NCI-H2029 treated with DMSO at 0.1 percent for 48 hours (cell line): ENCODE data around the gene UBE2F.
"Not testable (repeated sequence)": the region's sequence is repeated elsewhere in the genome, so short reads cannot be mapped to it uniquely, and the experiment has no call there.

Experiments used
- DNase-seq: peaks from one replicate; lab custom pipeline; 2025; lab: John Stamatoyannopoulos, UW

Gene UBE2F

DNA sequence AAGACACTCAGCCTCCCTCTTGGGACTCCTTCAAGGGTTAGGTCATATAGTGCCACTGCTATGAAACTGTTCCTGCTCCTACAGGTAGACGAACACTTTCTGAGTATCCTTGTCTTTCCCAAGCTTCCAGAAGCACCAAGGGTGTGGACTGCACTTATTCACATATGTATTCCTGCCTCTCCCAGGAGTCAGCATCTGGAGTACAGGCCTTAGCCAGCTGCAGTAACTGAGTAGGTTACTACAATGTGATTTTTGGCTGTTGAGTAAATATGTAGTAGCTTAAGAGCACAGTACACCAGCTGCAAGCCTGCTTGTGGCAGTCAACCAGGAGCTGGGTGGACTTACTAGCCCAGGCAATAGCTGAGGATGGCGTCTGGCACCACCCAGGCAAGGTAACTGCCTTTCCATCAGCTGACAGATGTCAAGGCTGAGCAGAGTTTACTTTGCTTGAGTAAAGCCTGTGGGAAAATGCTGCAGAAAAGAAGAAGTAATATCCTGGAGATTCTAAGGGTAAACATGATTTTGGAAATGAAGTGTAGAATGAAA is 80.0 kb downstream of the UBE2F start:
- DNase-seq: no peak

- no peak for DNase-seq
Measured at GRCh38 chr2:238053191-238053776, 86.5 kb downstream of the UBE2F start.

DNA sequence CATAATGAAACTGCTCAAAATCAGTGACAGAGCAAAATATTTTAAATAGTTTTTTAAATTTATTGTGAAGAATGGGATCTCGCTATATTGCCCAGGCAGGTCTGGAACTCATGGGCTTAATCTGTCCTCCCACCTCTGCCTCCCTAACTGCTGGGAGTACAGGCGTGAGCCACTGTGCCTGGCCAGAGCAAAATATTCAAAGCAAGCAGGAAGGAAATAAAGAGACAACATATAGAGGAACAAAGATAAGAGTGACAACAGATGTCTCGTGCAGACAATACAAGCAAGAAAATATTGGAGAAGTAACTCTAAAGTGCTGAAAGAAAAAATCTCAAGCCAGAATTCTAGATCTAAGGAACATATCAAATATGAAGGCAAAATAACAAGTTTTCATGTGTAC is 89.0 kb downstream of the UBE2F start:
- DNase-seq: no peak

- not testable (repeated sequence) for DNase-seq
Measured at GRCh38 chr2:238057696-238058575, 91.1 kb downstream of the UBE2F start.

DNA sequence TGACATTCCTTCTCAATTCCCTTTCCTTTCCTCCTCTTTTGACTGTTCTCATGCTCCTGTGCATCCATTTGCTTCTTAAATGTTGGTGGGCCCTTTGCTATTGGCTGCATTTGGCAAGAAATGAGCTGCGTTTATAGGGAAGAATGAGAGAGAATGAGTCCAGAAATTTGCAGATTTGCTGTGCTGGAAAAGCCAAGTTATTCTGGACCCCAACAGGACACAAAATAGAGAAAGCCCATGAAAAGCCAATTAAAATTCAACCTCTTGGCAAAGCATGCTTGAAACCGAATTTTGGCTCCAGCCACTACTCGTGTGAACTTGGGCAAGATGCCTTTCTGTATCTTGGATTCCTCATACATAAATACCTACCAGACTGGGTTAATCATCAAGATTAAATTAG is 92.7 kb downstream of the UBE2F start:
- DNase-seq: no peak

DNA sequence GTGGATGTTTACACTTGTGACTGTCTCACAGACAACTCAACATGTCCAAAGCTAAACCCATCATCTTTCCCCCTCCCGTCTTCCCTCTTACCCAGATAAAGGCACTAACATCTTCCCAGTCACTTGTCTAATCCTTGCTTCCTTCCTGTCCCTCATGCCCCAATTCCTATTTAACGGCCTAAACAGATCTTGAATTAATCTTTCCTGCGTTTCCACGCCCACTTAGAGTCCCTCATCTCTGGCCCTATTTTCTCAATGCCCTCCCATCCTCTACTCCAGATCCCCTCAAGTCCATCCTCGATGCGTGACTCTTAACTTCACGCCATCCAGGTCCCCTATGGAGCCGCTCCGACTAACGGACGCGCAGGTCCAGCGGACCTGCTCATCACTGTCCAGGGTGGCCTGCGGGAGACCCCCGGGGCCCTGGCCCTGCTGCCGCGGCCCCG is 93.3 kb downstream of the UBE2F start:
- no peak for DNase-seq

- peak; percentile 64 for DNase-seq
Measured at GRCh38 chr2:238060542-238061314, 93.9 kb downstream of the UBE2F start, which contains the start of gene SCLY. Gene SCLY, plus strand, starts transcription at chr2:238061001. Its CDS starts 54 bp downstream, at chr2:238061055.

GRCh38 chr2:238061315-238062202 is 94.7 kb downstream of the UBE2F start:
- no peak for DNase-seq

DNA sequence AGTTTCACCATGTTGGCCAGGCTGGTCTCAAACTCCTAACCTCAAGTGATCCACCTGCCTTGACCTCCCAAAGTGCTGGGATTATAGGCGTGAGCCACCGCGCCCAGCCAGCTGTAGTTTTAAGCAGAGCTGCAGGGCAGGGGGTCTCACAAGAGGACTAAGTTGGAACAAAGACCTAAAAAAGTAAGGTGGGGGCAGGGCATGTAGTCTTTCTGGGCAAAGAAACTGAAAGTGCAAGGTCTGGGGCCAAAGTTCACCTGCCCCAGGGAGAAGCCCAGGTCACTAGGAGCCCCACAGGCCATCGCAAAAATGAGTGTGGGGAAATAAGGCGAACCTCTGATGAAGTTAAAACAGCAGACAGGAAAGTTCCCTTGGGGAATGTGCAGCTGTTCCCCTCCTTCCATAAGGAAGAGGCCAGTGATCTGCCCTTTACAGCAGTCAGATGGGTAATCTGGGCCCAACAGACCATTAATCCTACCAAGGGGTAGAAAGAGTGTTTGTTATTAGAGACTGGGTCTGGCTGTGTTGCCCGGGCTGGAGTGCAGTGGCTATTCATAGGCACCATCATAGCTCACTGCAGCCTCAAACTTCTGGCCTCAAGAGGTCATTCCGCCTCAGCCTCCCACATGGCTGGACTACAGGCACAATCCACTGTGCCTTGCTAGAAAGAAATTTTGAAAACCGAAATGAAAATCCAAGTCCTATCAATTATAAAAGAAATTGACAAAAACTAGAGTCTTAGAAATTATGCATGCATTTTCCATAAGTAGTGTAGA is 96.8 kb downstream of the UBE2F start:
- DNase-seq: no peak

DNA sequence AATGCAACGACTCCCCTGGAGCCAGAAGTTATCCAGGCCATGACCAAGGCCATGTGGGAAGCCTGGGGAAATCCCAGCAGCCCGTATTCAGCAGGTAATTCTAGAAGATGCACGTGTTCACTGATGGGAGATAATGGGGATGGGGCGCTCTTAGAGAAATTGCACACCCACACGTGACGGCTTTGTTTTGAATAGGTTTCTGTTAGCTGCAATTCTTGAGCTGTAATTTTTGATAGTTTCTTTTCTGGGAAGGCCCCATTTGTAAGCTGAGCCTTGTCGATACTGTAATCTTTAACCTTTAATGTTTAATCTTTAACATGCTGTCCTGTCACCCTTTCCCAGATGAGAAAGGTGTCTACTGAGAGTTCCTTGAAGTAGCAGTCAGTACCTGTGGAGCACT is 97.6 kb downstream of the UBE2F start:
- no peak for DNase-seq

DNA sequence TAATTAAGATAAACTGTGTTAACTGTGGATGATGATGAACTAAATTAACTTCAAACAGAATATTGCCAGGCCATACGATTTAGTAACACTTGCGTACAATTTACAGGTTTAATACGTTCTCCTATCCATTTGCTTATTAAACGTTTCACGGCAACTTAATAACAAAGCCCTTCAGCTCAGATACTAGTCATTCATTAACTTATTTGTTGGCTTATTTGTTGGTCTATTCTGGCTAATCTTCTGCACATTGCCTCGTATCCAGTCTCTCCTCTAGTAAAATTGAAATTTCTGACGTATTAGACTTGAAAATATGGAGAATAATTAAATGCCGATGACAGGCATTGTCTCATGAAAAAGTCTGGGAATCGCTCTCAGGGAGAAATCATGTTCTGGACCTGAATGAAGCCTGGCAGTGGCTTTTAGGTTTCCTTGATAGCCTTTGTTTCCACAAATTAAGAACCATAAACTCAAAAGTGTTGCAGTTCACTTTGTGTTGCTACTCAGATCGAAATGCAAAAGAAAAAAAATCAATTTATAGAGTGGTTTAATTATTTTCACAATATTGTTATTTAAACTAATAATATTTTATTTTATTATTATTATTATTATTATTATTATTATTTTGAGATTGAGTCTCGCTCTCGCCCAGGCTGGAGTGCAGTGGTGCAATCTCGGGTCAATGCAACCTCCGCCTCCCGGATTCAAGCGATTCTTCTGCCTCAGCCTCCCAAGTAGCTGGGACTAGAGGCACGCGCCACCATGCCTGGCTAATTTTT is 98.4 kb downstream of the UBE2F start:
- no peak for DNase-seq

- no peak for DNase-seq
Measured at GRCh38 chr2:238066218-238066617, 99.4 kb downstream of the UBE2F start.

GRCh38 chr2:238066718-238067117 is 99.9 kb downstream of the UBE2F start:
- DNase-seq: not testable (repeated sequence)

DNA sequence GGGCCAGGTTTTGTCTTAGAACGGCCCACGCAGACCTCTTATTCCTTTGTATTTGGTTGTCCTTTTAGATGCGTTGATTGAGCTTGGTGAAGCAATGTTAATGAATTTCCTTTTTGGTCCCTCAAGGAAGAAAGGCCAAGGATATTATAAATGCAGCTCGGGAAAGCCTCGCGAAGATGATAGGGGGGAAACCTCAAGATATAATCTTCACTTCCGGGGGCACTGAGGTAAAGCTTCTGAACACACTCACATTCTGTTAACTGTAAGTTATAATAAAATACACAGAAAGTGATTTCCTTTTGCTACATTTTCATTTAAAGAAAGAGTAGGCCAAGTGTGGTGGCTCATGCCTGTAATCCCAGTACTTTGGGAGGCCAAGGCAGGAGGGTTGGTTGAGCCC is 101.1 kb downstream of the UBE2F start:
- DNase-seq: no peak

DNA sequence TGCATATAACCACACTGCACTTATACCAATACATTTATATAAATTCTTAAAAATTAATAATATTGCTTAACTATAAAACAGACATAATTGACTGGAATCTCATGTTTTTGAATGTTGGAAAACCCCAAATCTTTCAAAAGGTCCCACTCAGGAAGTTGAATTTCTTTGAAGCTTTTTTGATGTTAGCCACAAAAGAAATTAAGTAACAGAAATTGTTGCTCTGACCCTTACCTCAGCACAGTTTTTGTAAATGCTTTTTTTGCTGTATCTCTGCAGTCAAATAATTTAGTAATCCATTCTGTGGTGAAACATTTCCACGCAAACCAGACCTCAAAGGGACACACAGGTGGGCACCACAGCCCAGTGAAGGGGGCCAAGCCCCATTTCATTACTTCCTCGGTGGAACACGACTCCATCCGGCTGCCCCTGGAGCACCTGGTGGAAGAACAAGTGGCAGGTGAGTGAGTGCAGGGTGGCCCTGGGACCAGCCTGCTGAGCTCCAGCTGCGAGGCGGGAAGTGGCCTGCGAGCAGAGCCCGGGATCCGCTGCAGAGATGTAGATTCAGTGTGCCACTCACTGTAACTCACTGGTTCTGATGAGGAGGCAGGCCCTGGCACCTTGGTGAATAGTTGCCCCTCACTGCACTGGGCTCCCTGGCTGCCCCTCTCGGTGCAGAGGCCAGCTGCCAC is 102.4 kb downstream of the UBE2F start:
- DNase-seq: no peak

DNA sequence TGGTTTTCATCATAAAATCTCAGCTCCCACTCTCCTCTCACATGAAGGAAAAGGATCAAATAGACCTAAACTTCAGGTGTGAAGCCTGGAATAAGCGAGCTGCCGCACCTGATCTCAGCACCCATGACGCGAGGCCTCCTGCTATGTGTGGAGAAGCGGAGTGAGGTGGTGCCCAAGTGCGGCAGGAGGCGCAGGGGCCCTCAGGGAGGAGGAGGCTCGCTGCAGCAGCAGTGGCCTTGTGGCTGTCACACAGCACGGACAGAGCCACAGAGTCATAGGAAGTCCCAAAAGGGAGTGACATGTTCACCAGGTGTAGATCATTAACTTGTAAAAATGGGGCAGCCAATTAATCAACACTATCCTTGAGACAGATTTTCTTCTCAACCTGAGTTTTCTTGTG is 103.1 kb downstream of the UBE2F start:
- no peak for DNase-seq

DNA sequence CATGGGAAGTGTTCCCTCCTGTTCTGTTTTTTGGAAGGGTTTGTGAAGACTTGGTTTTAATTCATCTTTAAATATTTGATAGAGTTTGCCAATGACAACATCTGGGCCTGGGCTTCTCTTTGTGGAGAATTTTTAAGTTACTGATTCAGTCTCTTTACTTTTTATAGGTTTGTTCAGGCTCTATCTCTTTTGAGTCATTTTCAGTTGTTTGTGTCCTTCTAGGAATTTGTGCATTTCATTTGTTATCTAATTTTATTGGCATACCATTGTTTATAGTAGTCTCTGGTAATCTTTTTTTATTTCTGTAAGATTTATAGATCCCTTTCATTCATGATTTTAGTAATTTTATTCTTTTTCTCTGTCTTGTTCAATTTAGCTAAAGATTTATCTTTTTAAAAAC is 108.6 kb downstream of the UBE2F start:
- DNase-seq: no peak

- DNase-seq: no peak
Measured at GRCh38 chr2:238077292-238077691, 110.5 kb downstream of the UBE2F start.

- no peak for DNase-seq
Measured at GRCh38 chr2:238079874-238080327, 113.1 kb downstream of the UBE2F start.
